Natural killer cell (primary cell): Measurements from ENCODE around the gene TMEM184A. TPM values are rescaled to one million over a fixed set of nuclear protein-coding genes. Genes with fewer than 3 reads are reported as not detected.
"Not testable (repeated sequence)": the region's sequence is repeated elsewhere in the genome, so short reads cannot be mapped to it uniquely, and the experiment has no call there.

Source experiments
- ATAC-seq, 3 donors: fragments of 150-1000 bp in 2 of 3; fragments of 200-7000 bp in 1 of 3; cut with Tn5 transposase; 1 replicate in 1 of 3; 2 replicates in 2 of 3; pipeline ENCODE4 v1.10.0; 2021; ENCODE audit warnings: mild to moderate bottlenecking in 2 of 3, moderate library complexity in 2 of 3
- DNase-seq, 2 donors: peaks; one replicate each; pipeline versions ENCODE4 v3.0.0 to v3.0.0-alpha.2; 2013 to 2021; ENCODE audit warnings: mixed read lengths in 1 of 2
- H3K27ac ChIP-seq: one replicate; pipeline ENCODE4 v1.5.1; 2013; ENCODE audit warnings: mild to moderate bottlenecking, low read length
- H3K27me3 ChIP-seq: one replicate; pipeline ENCODE4 v1.6.1; 2013; ENCODE audit warnings: low read length; ENCODE audit not compliant: control insufficient read depth, insufficient read depth
- H3K36me3 ChIP-seq: one replicate; pipeline ENCODE4 v1.6.1; 2013; ENCODE audit warnings: low read length; ENCODE audit not compliant: control insufficient read depth, insufficient read depth
- H3K4me1 ChIP-seq: one replicate; pipeline ENCODE4 v1.6.1; 2013; ENCODE audit warnings: low read length; ENCODE audit not compliant: control insufficient read depth, insufficient read depth
- H3K4me3 ChIP-seq: one replicate; pipeline ENCODE4 v1.5.1; 2013; ENCODE audit warnings: low read length
- H3K9me3 ChIP-seq: one replicate; pipeline ENCODE4 v1.6.1; 2013; ENCODE audit warnings: low read length; ENCODE audit not compliant: control insufficient read depth, insufficient read depth
- H3K27ac Mint-ChIP-seq, 2 donors: one replicate each; pipeline ENCODE4 v1.8.0; 2022; ENCODE audit warnings: mild to moderate bottlenecking in 2 of 2, mixed read lengths in 2 of 2, moderate library complexity in 1 of 2
- H3K27me3 Mint-ChIP-seq, 2 donors: one replicate each; pipeline ENCODE4 v1.8.0; 2022; ENCODE audit warnings: low read depth in 2 of 2, mixed read lengths in 2 of 2
- H3K36me3 Mint-ChIP-seq: one replicate; pipeline ENCODE4 v1.8.0; 2022; ENCODE audit warnings: mixed read lengths
- H3K4me1 Mint-ChIP-seq, 2 donors: one replicate each; pipeline ENCODE4 v1.8.0; 2022; ENCODE audit warnings: mixed read lengths in 2 of 2
- H3K4me3 Mint-ChIP-seq: one replicate; pipeline ENCODE4 v1.8.0; 2022; ENCODE audit warnings: mild to moderate bottlenecking, moderate library complexity, mixed read lengths
- H3K9me3 Mint-ChIP-seq, 2 donors: one replicate each; pipeline ENCODE4 v1.8.0; 2022; ENCODE audit warnings: mixed read lengths in 2 of 2
- CTCF ChIP-seq: fragments of 200-600 bp; IDR thresholded peaks from one replicate; pipeline ENCODE4 v1.8.0; 2022; ENCODE audit warnings: antibody characterized with exemption
- WGBS: methylation state at CpG from one replicate; pipeline ENCODE4 v1.1.7; 2013; ENCODE audit warnings: missing lambda C conversion rate; ENCODE audit not compliant: insufficient coverage; 5-methylcytosine and 5-hydroxymethylcytosine counted together
- intact Hi-C: fragments of 100-400 bp; cut with micrococcal nuclease; formaldehyde crosslinking; loops from one replicate; pipeline ENCODE4 v1.14.2; 2022
- total RNA-seq, 4 donors: library from RNA; stranded (reverse); fragments of 120-200 nt in 1 of 4; gene quantifications; one replicate each; pipeline versions ENCODE4 v1.2.3 to v1.2.4, GENCODE V29; 2013 to 2022

Gene TMEM184A
- total RNA-seq, 3 donors from 2014 or later (not counting 1 experiment from before 2014, with no cell fraction given): 0.14 TPM; not detected in 2

GRCh38 chr7:1521456-1521855, 34.5 kb downstream of the TMEM184A start:
- Histone ChIP-seq H3K36me3 (no peaks in the 10 kb centered on the region), H3K4me3 (no peak overlapping the region), H3K9me3 (no peaks in the 10 kb centered on the region), H3K4me1 (no peaks in the 10 kb centered on the region), H3K27ac (no peak overlapping the region), H3K27me3 (no peaks in the 10 kb centered on the region)
- ATAC-seq (peak in 2 of 3 donors; percentile 57 to 60), DNase-seq (peak in 1 of 2 donors; percentile 43)
- no peak for TF ChIP-seq CTCF
- Mint-ChIP-seq H3K36me3 (no peaks in the 10 kb centered on the region), H3K27ac (no peak overlapping the region), H3K4me3 (no peak overlapping the region), H3K27me3 (peaks cover 0 to 7% of the 10 kb centered on the region in 2 donors), H3K9me3 (no peaks in the 10 kb centered on the region), H3K4me1 (no peaks in the 10 kb centered on the region)
- intact Hi-C loops: no loop called here
- 61% methylated on average over 11 of the region's 11 CpGs for WGBS

DNA sequence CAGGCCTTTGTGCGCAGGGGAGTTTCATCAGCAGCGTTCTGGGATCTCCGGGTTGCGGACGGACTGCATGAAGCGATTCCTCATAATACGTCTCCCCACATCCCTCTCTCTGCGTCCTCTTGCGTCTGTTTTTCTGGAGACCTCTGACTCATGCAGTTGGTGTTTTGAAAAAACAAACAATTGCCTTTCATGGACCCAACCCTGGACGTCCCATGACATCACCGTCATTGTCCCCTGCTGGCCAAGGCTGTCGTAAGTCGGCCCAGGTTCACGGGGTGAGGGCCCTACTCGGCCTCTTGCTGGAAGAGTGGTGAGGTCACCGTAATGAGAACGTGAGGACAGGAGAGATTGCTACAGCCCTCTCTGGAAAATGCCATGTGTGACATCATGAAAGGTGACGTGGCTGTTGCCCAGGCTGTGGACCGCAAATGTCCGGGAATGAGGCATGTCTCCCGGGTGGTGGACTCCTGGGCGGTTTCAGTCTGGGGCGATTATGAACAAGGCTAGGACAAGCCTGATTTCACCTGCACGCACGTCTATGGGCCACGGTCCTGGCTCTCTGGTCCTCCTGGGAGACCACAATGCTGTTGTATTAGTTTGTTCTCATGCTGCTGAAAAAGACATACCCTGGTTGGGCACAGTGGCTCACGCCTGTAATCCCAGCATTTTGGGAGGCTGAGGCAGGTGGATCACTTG, 35.3 kb downstream of the TMEM184A start:
- H3K36me3 Mint-ChIP-seq: no peaks in the 10 kb centered on the region
- H3K4me3 ChIP-seq: no peak overlapping the region
- ATAC-seq (no peak), DNase-seq (no peak)
- no peak overlapping the region for H3K27ac Mint-ChIP-seq
- no peaks in the 10 kb centered on the region for H3K9me3 ChIP-seq
- H3K9me3 Mint-ChIP-seq: no peaks in the 10 kb centered on the region
- no peaks in the 10 kb centered on the region for H3K36me3 ChIP-seq
- H3K27me3 Mint-ChIP-seq: peaks cover 0 to 4% of the 10 kb centered on the region in 2 donors
- H3K27ac ChIP-seq: no peak overlapping the region
- 94% methylated on average over 27 of the region's 27 CpGs for WGBS
- TF ChIP-seq CTCF: no peak
- H3K4me1 ChIP-seq: no peaks in the 10 kb centered on the region
- intact Hi-C loops: no loop called here
- H3K4me3 Mint-ChIP-seq: no peak overlapping the region
- H3K27me3 ChIP-seq: no peaks in the 10 kb centered on the region
- H3K4me1 Mint-ChIP-seq: no peaks in the 10 kb centered on the region

- 90% methylated on average over 12 of the region's 12 CpGs for WGBS
- H3K27ac ChIP-seq, H3K4me3 Mint-ChIP-seq, H3K4me3 ChIP-seq, ATAC-seq, H3K36me3 ChIP-seq, H3K9me3 ChIP-seq, intact Hi-C loops, H3K27me3 Mint-ChIP-seq, H3K27me3 ChIP-seq, H3K4me1 Mint-ChIP-seq, H3K9me3 Mint-ChIP-seq, H3K4me1 ChIP-seq, H3K27ac Mint-ChIP-seq, H3K36me3 Mint-ChIP-seq, DNase-seq: not testable (repeated sequence)
These were observed 36.6 kb downstream of the TMEM184A start for GRCh38 chr7:1519322-1519922.

DNA sequence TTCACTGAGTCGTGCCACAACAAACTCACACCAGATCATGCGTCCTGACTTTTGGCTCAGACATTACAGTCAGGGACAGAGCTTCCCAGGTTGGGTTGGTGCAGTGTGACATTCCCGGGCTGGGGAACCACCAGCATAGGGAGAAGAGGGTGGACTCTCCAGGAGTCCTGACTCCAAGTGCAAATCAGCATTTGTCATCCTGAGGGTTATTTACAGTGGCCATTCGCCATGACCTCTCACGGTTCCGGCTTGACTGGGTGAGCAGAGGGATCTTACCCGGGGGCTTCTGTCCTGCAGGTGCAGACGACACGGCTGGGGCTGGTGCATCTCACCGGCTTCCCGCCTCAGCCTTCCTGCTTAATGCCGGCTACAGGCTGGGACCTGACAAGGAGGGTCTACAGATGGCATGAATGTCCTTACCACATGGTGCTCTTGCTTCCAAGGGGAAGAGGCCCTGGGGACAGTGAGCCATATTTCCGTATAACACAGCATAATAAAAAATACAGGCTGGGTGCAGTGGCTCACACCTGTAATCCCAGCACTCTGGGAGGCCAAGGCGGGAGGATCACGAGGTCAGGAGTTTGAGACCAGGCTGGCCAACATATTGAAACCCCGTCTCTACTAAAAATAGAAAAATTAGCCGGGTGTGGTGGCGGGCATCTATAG, 39.3 kb downstream of the TMEM184A start:
- H3K27ac Mint-ChIP-seq: no peak overlapping the region
- H3K4me3 Mint-ChIP-seq: no peak overlapping the region
- Histone ChIP-seq H3K4me3 (no peak overlapping the region), H3K36me3 (no peaks in the 10 kb centered on the region), H3K27me3 (no peaks in the 10 kb centered on the region), H3K27ac (no peak overlapping the region), H3K4me1 (peaks cover 20% of the 10 kb centered on the region), H3K9me3 (no peaks in the 10 kb centered on the region)
- H3K36me3 Mint-ChIP-seq: no peaks in the 10 kb centered on the region
- H3K4me1 Mint-ChIP-seq: no peaks in the 10 kb centered on the region
- H3K27me3 Mint-ChIP-seq: peaks cover 0 to 8% of the 10 kb centered on the region in 2 donors
- no peaks in the 10 kb centered on the region for H3K9me3 Mint-ChIP-seq
- 87% methylated on average over 18 of the region's 18 CpGs for WGBS
- intact Hi-C loops: no loop called here
- TF ChIP-seq CTCF: no peak
- DNase-seq: no peak
- no peak for ATAC-seq

GRCh38 chr7:1515509-1515967, 40.5 kb downstream of the TMEM184A start:
- H3K4me1 Mint-ChIP-seq, intact Hi-C loops, H3K27ac Mint-ChIP-seq, H3K9me3 ChIP-seq, H3K4me3 Mint-ChIP-seq, DNase-seq, H3K4me3 ChIP-seq, H3K36me3 ChIP-seq, H3K9me3 Mint-ChIP-seq, H3K36me3 Mint-ChIP-seq, ATAC-seq, H3K27ac ChIP-seq, H3K27me3 ChIP-seq: not testable (repeated sequence)
- 91% methylated on average over 17 of the region's 17 CpGs for WGBS
- H3K27me3 Mint-ChIP-seq: peaks cover 0 to 16% of the 10 kb centered on the region in 2 donors
- H3K4me1 ChIP-seq: peaks cover 30% of the 10 kb centered on the region
